Fibroblast of skin of left quadriceps (primary cell): ENCODE measurements around the gene PCDHGB2.
"Not testable (repeated sequence)": the region's sequence is repeated elsewhere in the genome, so short reads cannot be mapped to it uniquely, and the experiment has no call there.

Source experiments
- DNase-seq, 2 experiments: peaks; one replicate each; pipeline ENCODE4 v3.0.0-alpha.2; 2013; ENCODE audit warnings: low read depth in 2 of 2

The PCDHGB2 gene

GRCh38 chr5:141359790-141360426, at the start of gene PCDHGB2:
Gene PCDHGB2, plus strand, starts transcription at chr5:141359994. Its CDS starts 142 bp downstream, at chr5:141360136.
- no peak for DNase-seq

- DNase-seq, result no peak
These were observed 46.1 kb upstream of the PCDHGB2 start for GRCh38 chr5:141313711-141314110.

- DNase-seq, result not testable (repeated sequence)
These were observed 42.8 kb upstream of the PCDHGB2 start for GRCh38 chr5:141316963-141317362.

GRCh38 chr5:141319202-141319601, 40.6 kb upstream of the PCDHGB2 start:
- DNase-seq, result no peak

GRCh38 chr5:141319699-141320098, 40.1 kb upstream of the PCDHGB2 start:
- no peak for DNase-seq

- peak; percentile 85 to 86 for DNase-seq
These were observed 39.3 kb upstream of the PCDHGB2 start, which contains the start of gene TAF7 for GRCh38 chr5:141320225-141321169. Gene TAF7, minus strand, starts transcription at chr5:141320784. Its CDS starts 740 bp downstream, at chr5:141320044.

GRCh38 chr5:141322261-141322660, 37.5 kb upstream of the PCDHGB2 start:
- DNase-seq, result no peak

GRCh38 chr5:141326088-141326854, 33.5 kb upstream of the PCDHGB2 start:
- peak in 1 of 2 experiments; percentile 37 for DNase-seq

- DNase-seq, result no peak
These were observed 31.6 kb upstream of the PCDHGB2 start for GRCh38 chr5:141328231-141328630.

GRCh38 chr5:141330299-141331080, 29.3 kb upstream of the PCDHGB2 start, which contains the start of gene PCDHGA1:
Gene PCDHGA1, plus strand, starts transcription at chr5:141330514.
- DNase-seq, result no peak

GRCh38 chr5:141332571-141332970, 27.2 kb upstream of the PCDHGB2 start:
- DNase-seq, result not testable (repeated sequence)

- no peak for DNase-seq
These were observed 21.1 kb upstream of the PCDHGB2 start, which contains the start of gene PCDHGA2 for GRCh38 chr5:141338538-141339306. Gene PCDHGA2, plus strand, starts transcription at chr5:141338760.

GRCh38 chr5:141340781-141341354, 18.9 kb upstream of the PCDHGB2 start:
- DNase-seq, result not testable (repeated sequence)

GRCh38 chr5:141342773-141343172, 17.0 kb upstream of the PCDHGB2 start:
- no peak for DNase-seq

- DNase-seq, result no peak
These were observed 16.4 kb upstream of the PCDHGB2 start, which contains the start of gene PCDHGA3 for GRCh38 chr5:141343242-141343952. Gene PCDHGA3, plus strand, starts transcription at chr5:141343829. Its CDS starts 205 bp downstream, at chr5:141344034.

- no peak for DNase-seq
These were observed 15.8 kb upstream of the PCDHGB2 start for GRCh38 chr5:141343953-141344463.

- no peak for DNase-seq
These were observed 14.5 kb upstream of the PCDHGB2 start for GRCh38 chr5:141345327-141345726.

GRCh38 chr5:141346017-141346416, 13.8 kb upstream of the PCDHGB2 start:
- DNase-seq, result not testable (repeated sequence)
